OCI-LY3 (cell line): ENCODE measurements around the gene DPCD.

Experiments
- EZH2phosphoT487 ChIP-seq: fragments of 200-600 bp; shearing (Covaris generic); IDR thresholded peaks from 2 replicates; pipeline ENCODE4 v1.6.1; 2018; ENCODE audit warnings: antibody characterized with exemption, mixed run types, low read depth
- TF ChIP-seq, protein P1 (sequence below): fragments of 200-600, 300-600 bp; sonication (generic); IDR thresholded peaks from 2 replicates; pipeline ENCODE4 v1.5.1; 2014; ENCODE audit warnings: antibody characterized with exemption, low read length, low read depth

DNA sequence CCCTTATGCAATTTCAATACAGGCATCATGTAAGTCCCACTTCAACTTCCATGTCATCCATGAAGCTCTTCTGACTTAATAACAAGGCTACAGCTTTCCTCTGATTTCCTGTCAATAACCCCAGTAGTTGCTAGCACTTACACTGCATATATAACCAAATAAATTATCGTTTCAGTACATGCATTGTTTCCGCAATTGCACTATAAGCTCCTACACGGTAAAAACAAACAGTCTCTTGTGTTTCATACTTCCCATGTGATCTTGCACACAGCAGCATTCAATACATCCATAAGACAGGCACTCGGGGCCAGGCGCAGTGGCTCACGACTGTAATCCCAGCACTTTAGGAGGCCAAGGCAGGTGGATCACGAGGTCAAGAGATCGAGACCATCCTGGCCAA, 65.4 kb downstream of the DPCD start:
- TF ChIP-seq, protein P1, sequence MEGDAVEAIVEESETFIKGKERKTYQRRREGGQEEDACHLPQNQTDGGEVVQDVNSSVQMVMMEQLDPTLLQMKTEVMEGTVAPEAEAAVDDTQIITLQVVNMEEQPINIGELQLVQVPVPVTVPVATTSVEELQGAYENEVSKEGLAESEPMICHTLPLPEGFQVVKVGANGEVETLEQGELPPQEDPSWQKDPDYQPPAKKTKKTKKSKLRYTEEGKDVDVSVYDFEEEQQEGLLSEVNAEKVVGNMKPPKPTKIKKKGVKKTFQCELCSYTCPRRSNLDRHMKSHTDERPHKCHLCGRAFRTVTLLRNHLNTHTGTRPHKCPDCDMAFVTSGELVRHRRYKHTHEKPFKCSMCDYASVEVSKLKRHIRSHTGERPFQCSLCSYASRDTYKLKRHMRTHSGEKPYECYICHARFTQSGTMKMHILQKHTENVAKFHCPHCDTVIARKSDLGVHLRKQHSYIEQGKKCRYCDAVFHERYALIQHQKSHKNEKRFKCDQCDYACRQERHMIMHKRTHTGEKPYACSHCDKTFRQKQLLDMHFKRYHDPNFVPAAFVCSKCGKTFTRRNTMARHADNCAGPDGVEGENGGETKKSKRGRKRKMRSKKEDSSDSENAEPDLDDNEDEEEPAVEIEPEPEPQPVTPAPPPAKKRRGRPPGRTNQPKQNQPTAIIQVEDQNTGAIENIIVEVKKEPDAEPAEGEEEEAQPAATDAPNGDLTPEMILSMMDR, result no peak
- TF ChIP-seq EZH2phosphoT487, result no peak
